Activated T-cell treated with anti-CD3 and anti-CD28 coated beads, Interleukin-2, amount 50 U/mL, for 4 hours (primary cell): ENCODE measurements around the gene OAT. TPM values are rescaled to one million over a fixed set of nuclear protein-coding genes. Genes with fewer than 3 reads are reported as not detected.
A peak's percentile ranks its signal among the peaks of the same experiment; 100 is the strongest.
"Not testable (repeated sequence)": the region's sequence is repeated elsewhere in the genome, so short reads cannot be mapped to it uniquely, and the experiment has no call there.

ENCODE experiments used
- ATAC-seq, 2 donors: fragments of 200-7000 bp; cut with Tn5 transposase; one replicate each; pipeline ENCODE4 v1.10.0; 2021
- DNase-seq: peaks from one replicate; pipeline ENCODE4 v3.0.0-alpha.2; 2020
- H3K27me3 Mint-ChIP-seq: one replicate; pipeline ENCODE4 v1.8.0; 2021; ENCODE audit warnings: low read depth, mixed read lengths
- H3K36me3 Mint-ChIP-seq: one replicate; pipeline ENCODE4 v1.8.0; 2022; ENCODE audit warnings: mixed read lengths; ENCODE audit not compliant: insufficient read depth
- H3K4me1 Mint-ChIP-seq: one replicate; pipeline ENCODE4 v1.8.0; 2021; ENCODE audit warnings: low read depth, mixed read lengths
- H3K4me3 Mint-ChIP-seq: one replicate; pipeline ENCODE4 v1.8.0; 2021; ENCODE audit warnings: mild to moderate bottlenecking, moderate library complexity, mixed read lengths
- H3K9me3 Mint-ChIP-seq: one replicate; pipeline ENCODE4 v1.8.0; 2021; ENCODE audit warnings: mixed read lengths
- total RNA-seq, 3 donors: library from RNA; stranded (reverse); gene quantifications; one replicate each; pipeline ENCODE4 v1.2.1, GENCODE V29; 2021

The OAT gene
- total RNA-seq, 3 donors from 2014 or later = 42.9 to 50.5 (median 46.8) TPM

DNA sequence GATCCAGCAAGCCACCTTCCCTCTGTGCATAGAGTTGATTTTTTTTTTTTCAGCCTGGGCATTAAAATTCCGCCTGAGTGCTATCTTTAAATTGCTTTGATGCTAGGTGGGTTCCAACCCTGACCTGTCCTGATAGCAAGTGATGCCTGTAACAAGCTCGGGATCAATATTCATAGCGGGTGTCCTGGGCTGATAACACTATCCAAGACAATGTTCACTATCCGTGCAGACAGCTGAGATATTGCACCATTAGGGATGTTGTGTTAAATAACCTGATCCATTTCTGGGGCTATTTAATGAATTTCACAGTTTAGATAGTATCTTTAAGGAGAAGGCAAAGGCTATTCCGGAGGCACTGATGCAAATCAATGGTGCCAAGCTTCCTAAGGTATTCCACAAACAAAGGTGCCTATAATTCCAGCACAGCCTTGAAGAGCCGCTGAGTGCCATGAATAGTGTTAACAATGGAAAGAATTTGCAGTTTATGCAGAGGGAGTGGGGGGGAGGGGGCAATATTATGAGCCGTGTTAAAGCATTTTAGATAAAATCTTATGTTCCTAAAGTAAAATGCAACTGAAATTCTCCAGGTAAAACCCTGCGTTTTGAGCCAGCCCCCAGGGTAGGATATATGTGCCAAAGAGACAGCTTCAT, 35.4 kb upstream of the OAT start:
- Mint-ChIP-seq H3K9me3 (no peaks in the 10 kb centered on the region), H3K27me3 (peaks cover 73% of the 10 kb centered on the region), H3K36me3 (no peaks in the 10 kb centered on the region), H3K4me3 (no peak overlapping the region), H3K4me1 (peaks cover 12% of the 10 kb centered on the region)
- DNase-seq = no peak
- ATAC-seq = no peak

DNA sequence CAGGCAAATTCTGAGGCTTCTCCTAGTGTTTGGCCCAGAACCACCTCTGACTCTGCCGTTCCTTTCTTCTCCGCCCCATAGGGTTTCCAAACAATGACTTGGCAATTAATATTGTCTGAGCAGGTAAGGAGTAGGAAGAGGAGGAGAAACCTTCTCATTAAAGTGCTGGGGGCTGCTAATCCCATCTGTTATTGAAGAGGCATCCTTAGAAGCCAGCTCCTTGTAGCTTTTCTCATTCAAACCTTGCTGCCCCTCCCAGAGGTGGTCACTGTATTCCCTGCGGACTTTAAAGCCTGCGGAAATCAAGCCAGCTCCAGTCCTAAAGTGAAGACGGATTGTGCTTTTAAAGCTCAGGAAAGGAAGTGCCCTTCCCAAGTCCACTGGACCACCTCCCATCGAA, 32.6 kb upstream of the OAT start:
- no peak for ATAC-seq
- H3K4me3 Mint-ChIP-seq = no peak overlapping the region
- no peak for DNase-seq
- H3K27me3 Mint-ChIP-seq = peaks cover 83% of the 10 kb centered on the region
- peaks cover 24% of the 10 kb centered on the region for H3K4me1 Mint-ChIP-seq
- H3K36me3 Mint-ChIP-seq = no peaks in the 10 kb centered on the region
- no peaks in the 10 kb centered on the region for H3K9me3 Mint-ChIP-seq

- DNase-seq (no peak), ATAC-seq (no peak)
- Mint-ChIP-seq H3K36me3 (no peaks in the 10 kb centered on the region), H3K4me1 (peaks cover 24% of the 10 kb centered on the region), H3K4me3 (no peak overlapping the region), H3K9me3 (no peaks in the 10 kb centered on the region), H3K27me3 (peaks cover 83% of the 10 kb centered on the region)
These were observed 32.0 kb upstream of the OAT start for GRCh38 chr10:124450783-124451057.

DNA sequence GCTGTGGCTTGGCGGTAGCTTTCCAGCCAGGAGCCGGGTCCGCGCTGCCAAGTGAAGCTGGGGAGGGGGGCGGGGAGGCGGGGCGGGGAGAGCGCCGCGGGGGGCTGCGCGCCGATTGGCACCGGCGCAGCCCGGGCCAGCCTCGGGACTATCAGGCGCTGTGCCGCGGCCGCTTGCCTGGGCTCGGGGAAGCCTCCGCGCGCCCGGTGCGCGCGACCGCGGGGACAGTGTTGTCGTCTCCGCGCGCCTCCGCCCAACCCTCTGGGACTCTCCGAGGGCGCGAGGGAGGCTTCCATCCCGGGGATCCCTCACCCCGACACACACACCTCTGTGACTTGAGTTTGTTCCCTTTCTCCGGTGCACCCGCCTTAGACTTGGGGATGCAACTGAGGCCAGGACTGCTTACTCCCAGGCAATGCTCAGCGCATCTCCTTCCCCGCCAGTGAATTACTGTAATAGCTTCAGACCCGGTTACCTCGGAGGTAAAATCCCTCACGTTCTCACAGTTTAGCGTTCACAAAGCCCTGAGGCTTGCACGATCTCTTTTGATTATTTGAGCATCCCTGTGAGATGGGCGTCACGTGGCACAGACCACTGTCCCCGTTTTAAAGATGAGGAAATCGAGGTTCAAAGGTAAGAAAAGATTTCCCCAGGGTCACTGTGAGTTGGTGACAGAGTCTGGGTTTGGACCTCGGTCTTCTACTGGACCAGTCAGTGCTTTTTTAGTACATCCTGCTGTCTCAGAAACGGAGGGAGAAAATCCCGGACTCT, 31.5 kb upstream of the OAT start, which contains the start of gene NKX1-2:
Gene NKX1-2 (minus strand): TSS at position 24 of the 771 bp plus-strand sequence. CDS start 92 bp downstream, outside the sequence.
- DNase-seq (no peak), ATAC-seq (peak; percentile 42 to 54)
- peaks cover 24% of the 10 kb centered on the region for H3K4me1 Mint-ChIP-seq
- no peaks in the 10 kb centered on the region for H3K9me3 Mint-ChIP-seq
- no peaks in the 10 kb centered on the region for H3K36me3 Mint-ChIP-seq
- peaks cover 84% of the 10 kb centered on the region for H3K27me3 Mint-ChIP-seq
- peak within 1 kb of the TSS; percentile 50 for H3K4me3 Mint-ChIP-seq

GRCh38 chr10:124449170-124450011, 30.7 kb upstream of the OAT start:
- no peaks in the 10 kb centered on the region for H3K9me3 Mint-ChIP-seq
- H3K4me1 Mint-ChIP-seq = peaks cover 24% of the 10 kb centered on the region
- DNase-seq = no peak
- peaks cover 82% of the 10 kb centered on the region for H3K27me3 Mint-ChIP-seq
- H3K4me3 Mint-ChIP-seq = peak overlapping the region; percentile 29
- peak; percentile 12 to 16 for ATAC-seq
- H3K36me3 Mint-ChIP-seq = no peaks in the 10 kb centered on the region

- H3K4me3 Mint-ChIP-seq = peak overlapping the region; percentile 29
- ATAC-seq (no peak), DNase-seq (no peak)
- H3K27me3 Mint-ChIP-seq = peaks cover 78% of the 10 kb centered on the region
- no peaks in the 10 kb centered on the region for H3K9me3 Mint-ChIP-seq
- no peaks in the 10 kb centered on the region for H3K36me3 Mint-ChIP-seq
- peaks cover 24% of the 10 kb centered on the region for H3K4me1 Mint-ChIP-seq
These were observed 30.0 kb upstream of the OAT start for GRCh38 chr10:124448696-124449169.

DNA sequence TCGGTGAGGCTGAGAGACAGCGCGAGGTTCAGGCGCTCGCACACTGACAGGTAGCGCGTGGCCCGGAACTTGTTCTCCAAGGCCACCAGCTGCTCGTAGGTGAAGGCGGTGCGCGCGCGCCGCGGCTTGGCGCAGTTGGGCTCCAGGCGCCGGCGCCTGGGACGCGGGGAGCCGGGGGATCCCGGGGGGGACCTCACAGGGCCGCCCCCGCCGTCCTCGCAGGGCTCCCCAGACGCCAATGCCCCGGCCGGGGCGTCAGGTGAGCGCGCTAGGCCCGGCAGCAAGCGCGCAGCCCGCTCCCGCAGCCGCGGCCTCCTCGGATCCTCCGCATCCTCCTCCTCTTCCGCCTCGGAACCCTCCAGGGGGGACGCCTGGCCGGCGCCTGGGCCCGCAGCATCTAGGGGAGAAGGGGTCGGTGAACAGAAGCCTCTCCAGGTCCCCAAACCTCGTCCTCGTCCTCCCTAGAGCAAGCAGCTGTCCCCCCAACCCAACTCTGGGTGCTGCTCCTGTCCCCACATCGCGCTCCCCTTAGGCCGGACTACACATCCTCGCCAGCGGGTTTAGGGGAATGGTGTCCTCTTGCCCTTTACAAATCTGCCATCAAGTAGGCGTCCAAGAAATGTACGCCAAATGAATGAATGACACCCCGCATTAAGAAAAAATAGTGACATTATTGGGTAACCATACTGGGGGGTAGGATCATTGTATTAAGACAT, 29.2 kb upstream of the OAT start:
- ATAC-seq = peak in 1 of 2 donors; percentile 44
- no peaks in the 10 kb centered on the region for H3K36me3 Mint-ChIP-seq
- H3K4me1 Mint-ChIP-seq = peaks cover 24% of the 10 kb centered on the region
- H3K4me3 Mint-ChIP-seq = peak overlapping the region; percentile 52
- peaks cover 76% of the 10 kb centered on the region for H3K27me3 Mint-ChIP-seq
- no peak for DNase-seq
- no peaks in the 10 kb centered on the region for H3K9me3 Mint-ChIP-seq

- DNase-seq (no peak), ATAC-seq (no peak)
- H3K9me3 Mint-ChIP-seq = no peaks in the 10 kb centered on the region
- peaks cover 68% of the 10 kb centered on the region for H3K27me3 Mint-ChIP-seq
- H3K4me3 Mint-ChIP-seq = no peak overlapping the region
- no peaks in the 10 kb centered on the region for H3K36me3 Mint-ChIP-seq
- peaks cover 24% of the 10 kb centered on the region for H3K4me1 Mint-ChIP-seq
These were observed 28.4 kb upstream of the OAT start for GRCh38 chr10:124446830-124447750.

GRCh38 chr10:124441694-124442093, 23.0 kb upstream of the OAT start:
- not testable (repeated sequence) for H3K36me3 Mint-ChIP-seq, H3K9me3 Mint-ChIP-seq, ATAC-seq, H3K4me1 Mint-ChIP-seq, DNase-seq, H3K4me3 Mint-ChIP-seq
- peaks cover 34% of the 10 kb centered on the region for H3K27me3 Mint-ChIP-seq

DNA sequence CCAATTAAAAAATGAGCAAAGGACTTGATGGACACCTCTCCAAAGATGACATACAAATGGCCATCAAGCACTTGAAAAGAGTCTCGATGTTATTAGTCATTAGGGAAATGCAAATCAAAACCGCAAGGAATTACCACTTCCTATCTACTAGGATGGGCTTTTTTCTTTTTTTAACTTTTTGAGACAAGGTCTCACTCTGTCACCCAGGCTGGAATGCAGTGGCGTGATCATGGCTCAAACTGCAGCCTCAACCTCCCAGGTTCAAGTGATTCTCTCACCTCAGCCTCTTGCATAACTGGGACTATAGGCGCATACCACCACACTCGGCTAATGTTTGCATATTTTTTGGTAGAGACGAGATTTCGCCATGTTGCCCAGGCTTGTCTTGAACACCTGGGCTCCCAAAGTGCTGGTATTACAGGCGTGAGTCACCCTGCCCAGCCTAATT, 17.5 kb upstream of the OAT start:
- no peaks in the 10 kb centered on the region for H3K9me3 Mint-ChIP-seq
- H3K4me3 Mint-ChIP-seq = no peak overlapping the region
- H3K4me1 Mint-ChIP-seq = no peaks in the 10 kb centered on the region

GRCh38 chr10:124435683-124436082, 17.0 kb upstream of the OAT start:
- not testable (repeated sequence) for DNase-seq, H3K4me3 Mint-ChIP-seq, H3K9me3 Mint-ChIP-seq, ATAC-seq, H3K36me3 Mint-ChIP-seq, H3K4me1 Mint-ChIP-seq, H3K27me3 Mint-ChIP-seq

More for the DNA sequence above, 17.5 kb upstream of the OAT start:
- DNase-seq (no peak), ATAC-seq (no peak)
- H3K27me3 Mint-ChIP-seq = peaks cover 7% of the 10 kb centered on the region
- H3K36me3 Mint-ChIP-seq = no peaks in the 10 kb centered on the region

DNA sequence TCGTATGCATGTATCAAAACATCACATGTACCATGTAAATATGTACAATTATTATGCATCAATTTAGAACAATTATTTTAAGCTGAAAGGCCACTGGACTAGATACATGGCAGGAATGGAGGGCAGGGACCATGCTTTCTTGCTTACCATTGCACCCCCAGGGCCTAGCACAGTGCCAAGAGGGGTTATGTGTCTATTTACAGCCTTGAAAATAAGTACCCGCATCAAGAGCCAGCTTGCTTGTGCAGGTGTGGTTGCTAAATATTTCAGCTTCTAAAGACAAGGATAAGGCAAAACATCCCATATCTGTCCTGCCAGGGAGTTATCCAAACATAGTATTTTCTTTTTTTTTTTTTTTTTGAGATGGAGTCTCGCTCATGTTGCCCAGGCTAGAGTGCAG, 14.7 kb upstream of the OAT start:
- no peak overlapping the region for H3K4me3 Mint-ChIP-seq
- H3K27me3 Mint-ChIP-seq = peaks cover 15% of the 10 kb centered on the region
- H3K36me3 Mint-ChIP-seq = no peaks in the 10 kb centered on the region
- no peaks in the 10 kb centered on the region for H3K4me1 Mint-ChIP-seq
- ATAC-seq (no peak), DNase-seq (no peak)
- H3K9me3 Mint-ChIP-seq = no peaks in the 10 kb centered on the region

DNA sequence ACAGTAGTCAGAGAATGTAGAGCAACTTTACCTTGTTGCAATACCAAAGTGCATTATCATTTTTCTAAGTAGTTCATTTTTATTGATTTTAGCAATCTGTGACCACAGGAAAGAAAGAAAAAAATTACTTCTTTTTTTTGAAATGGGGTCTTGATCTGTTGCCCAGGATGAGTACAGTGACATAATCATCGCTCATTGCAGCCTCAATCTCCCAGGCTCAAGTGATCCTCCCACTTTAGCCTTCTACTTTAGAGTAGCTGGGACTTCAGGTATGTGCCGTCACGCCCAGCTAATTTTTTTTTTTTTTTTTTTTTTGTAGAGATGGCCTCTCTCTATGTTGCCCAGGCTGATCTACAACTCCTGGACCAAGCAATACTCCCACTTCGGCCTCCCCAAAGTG, 11.4 kb upstream of the OAT start:
- Mint-ChIP-seq H3K27me3 (peaks cover 13% of the 10 kb centered on the region), H3K4me3 (no peak overlapping the region), H3K9me3 (no peaks in the 10 kb centered on the region), H3K36me3 (no peaks in the 10 kb centered on the region), H3K4me1 (no peaks in the 10 kb centered on the region)
- DNase-seq (no peak), ATAC-seq (no peak)
